Keratinocyte (primary cell): ENCODE data around the gene PRKN. TPM values are rescaled to one million over a fixed set of nuclear protein-coding genes. Genes with fewer than 3 reads are reported as not detected.

ENCODE experiments used
- DNase-seq: peaks from one replicate; pipeline ENCODE4 v3.0.0-alpha.2; 2011; ENCODE audit warnings: low read depth, missing footprints, low spot score
- FAIRE-seq: peaks from 2 replicates; lab custom pipeline; 2011; peaks lifted over from hg19 to GRCh38; lab: Jason Lieb, UNC
- H2AFZ ChIP-seq: 2 replicates; pipeline ENCODE4 v1.6.0; 2012; ENCODE audit warnings: low read length, control low read depth, inconsistent platforms; ENCODE audit not compliant: control insufficient read depth
- H3K27ac ChIP-seq: 2 replicates; pipeline ENCODE4 v1.5.1; 2011; ENCODE audit warnings: low read length; ENCODE audit not compliant: control insufficient read depth, insufficient read depth
- H3K27me3 ChIP-seq: 3 replicates; pipeline ENCODE4 v1.6.0; 2011; ENCODE audit warnings: low read length; ENCODE audit not compliant: control insufficient read depth, insufficient read depth; ENCODE audit errors: extremely low read depth
- H3K36me3 ChIP-seq, 2 experiments: 2 replicates in 1 of 2; 3 replicates in 1 of 2; pipeline ENCODE4 v1.5.1; 2011; ENCODE audit warnings: low read length in 2 of 2, mild to moderate bottlenecking in 1 of 2; ENCODE audit not compliant: control insufficient read depth in 2 of 2, insufficient read depth in 2 of 2; ENCODE audit errors: extremely low read depth in 1 of 2
- H3K4me1 ChIP-seq: 3 replicates; pipeline ENCODE4 v1.5.1; 2011; ENCODE audit warnings: low read length; ENCODE audit not compliant: control insufficient read depth, insufficient read depth; ENCODE audit errors: extremely low read depth
- H3K4me2 ChIP-seq: 3 replicates; pipeline ENCODE4 v1.6.0; 2011; ENCODE audit warnings: low read depth, low read length; ENCODE audit not compliant: control insufficient read depth, insufficient read depth; ENCODE audit errors: extremely low read depth
- H3K4me3 ChIP-seq, 3 experiments: fragments of 200-600 bp in 1 of 3; sonication (generic) in 1 of 3; 2 replicates in 2 of 3; 3 replicates in 1 of 3; pipeline ENCODE4 v1.5.1; 2011 to 2016; ENCODE audit warnings: low read length in 3 of 3, mild to moderate bottlenecking in 3 of 3, control low read depth in 2 of 3, inconsistent platforms in 1 of 3, low read depth in 1 of 3, mixed read lengths in 1 of 3, mixed run types in 1 of 3, moderate library complexity in 1 of 3; ENCODE audit not compliant: control insufficient read depth in 2 of 3, insufficient read depth in 2 of 3; ENCODE audit errors: extremely low read depth in 1 of 3
- H3K79me2 ChIP-seq: 2 replicates; pipeline ENCODE4 v1.6.0; 2012; ENCODE audit warnings: low read length; ENCODE audit not compliant: control insufficient read depth, insufficient read depth
- H3K9ac ChIP-seq: 3 replicates; pipeline ENCODE4 v1.6.0; 2011; ENCODE audit warnings: low read length; ENCODE audit not compliant: control insufficient read depth, insufficient read depth; ENCODE audit errors: extremely low read depth
- H3K9me1 ChIP-seq: 3 replicates; pipeline ENCODE4 v1.6.0; 2011; ENCODE audit warnings: low read length; ENCODE audit not compliant: control insufficient read depth, insufficient read depth; ENCODE audit errors: extremely low read depth
- H3K9me3 ChIP-seq: 2 replicates; pipeline ENCODE4 v1.5.1; 2012; ENCODE audit warnings: low read depth, low read length; ENCODE audit not compliant: control insufficient read depth
- H4K20me1 ChIP-seq: 3 replicates; pipeline ENCODE4 v1.6.0; 2011; ENCODE audit warnings: low read length; ENCODE audit not compliant: control insufficient read depth, insufficient read depth; ENCODE audit errors: extremely low read depth
- EZH2 ChIP-seq: IDR thresholded peaks from one replicate; pipeline ENCODE4 v1.6.1; 2012; ENCODE audit warnings: inconsistent platforms, mild to moderate bottlenecking, low read length, moderate library complexity
- dilution Hi-C: fragments of 300-500 bp; cut with MboI; formaldehyde crosslinking; loops from one replicate; pipeline ENCODE4 v1.7.0; 2020; ENCODE audit warnings: low sequenced_read_pairs; ENCODE audit not compliant: extremely low pct_ligation_motif_present
- polyA plus RNA-seq, 5 experiments: library from polyadenylated mRNA; depleted of rRNA in 3 of 5; stranded (reverse) in 3 of 5; stranded (forward) in 1 of 5; unstranded in 1 of 5; fragments of >200 nt; gene quantifications; 1 replicate in 1 of 5; 2 replicates in 3 of 5; 3 replicates in 1 of 5; pipeline versions ENCODE4 v1.2.1 to v1.2.3, GENCODE V29; 2011 to 2012; ENCODE audit warnings: missing spikeins in 2 of 5, low read depth in 1 of 5, low replicate concordance in 1 of 5
- TF ChIP-seq, protein P1 (sequence below), 3 experiments: IDR thresholded peaks in 1 of 3; conservative IDR thresholded peaks in 1 of 3; optimal IDR thresholded peaks in 1 of 3; 2 replicates in 2 of 3; 3 replicates in 1 of 3; pipeline versions ENCODE3 to v1.5.1; 2011; ENCODE audit warnings: low read length in 3 of 3, mild to moderate bottlenecking in 3 of 3, moderate library complexity in 2 of 3, control low read depth in 1 of 3, inconsistent platforms in 1 of 3; ENCODE audit not compliant: insufficient read depth in 2 of 3; ENCODE audit errors: extremely low read depth in 1 of 3

Gene PRKN
- polyA plus RNA-seq, 1 donor (not counting 4 experiments of a cell fraction or from before 2014, with no cell fraction given) = 0.67 TPM

DNA sequence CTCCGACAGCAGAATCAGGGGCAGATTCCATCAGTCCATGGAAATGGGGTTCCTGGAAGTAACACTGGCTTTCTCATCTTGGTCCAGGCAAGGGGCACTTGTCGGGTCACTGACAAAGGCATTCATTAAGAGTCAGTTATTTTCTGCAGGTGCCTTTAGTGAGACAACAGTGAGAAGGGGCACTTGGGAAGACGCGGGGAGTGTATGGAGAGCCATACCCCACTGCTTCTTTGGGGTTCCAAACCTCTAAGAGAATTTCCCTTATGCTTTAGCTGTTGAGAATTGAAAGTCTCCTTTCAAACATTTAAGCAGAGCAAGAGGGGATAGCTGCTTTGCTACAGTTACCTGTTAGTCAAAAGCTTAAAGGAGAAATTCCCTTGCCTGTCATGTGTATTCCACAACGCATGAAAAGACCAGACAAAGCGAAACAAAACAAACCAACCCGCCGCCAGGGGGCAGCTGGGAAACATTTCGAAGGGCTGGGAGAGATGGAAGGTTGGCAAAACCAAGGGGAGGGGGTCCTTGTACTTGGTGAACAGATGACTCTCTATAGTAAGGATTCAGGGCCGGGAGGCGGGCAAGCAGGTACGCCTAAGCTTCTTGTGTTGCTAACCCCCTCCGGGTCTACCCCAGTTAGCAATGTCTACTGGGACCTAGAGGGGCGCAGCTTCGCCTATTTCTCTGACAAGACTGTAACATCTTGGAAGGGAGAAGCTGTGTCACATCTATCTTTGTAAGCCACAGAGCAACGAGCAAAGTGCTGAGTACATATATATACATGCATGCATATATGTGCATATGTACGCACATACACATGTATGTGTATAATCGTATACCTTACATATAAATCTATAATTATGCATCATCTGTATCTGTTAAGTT is 978.8 kb downstream of the PRKN start:
- Histone ChIP-seq H3K4me3 (no peak overlapping the region), H2AFZ (no peak overlapping the region), H3K4me2 (no peak overlapping the region), H3K9ac (no peak overlapping the region), H3K9me3 (no peaks in the 10 kb centered on the region), H3K79me2 (no peaks in the 10 kb centered on the region), H3K27ac (no peak overlapping the region), H3K4me1 (no peaks in the 10 kb centered on the region), H4K20me1 (no peaks in the 10 kb centered on the region), H3K9me1 (no peaks in the 10 kb centered on the region), H3K27me3 (no peaks in the 10 kb centered on the region), H3K36me3 (no peaks in the 10 kb centered on the region)
- no peak for DNase-seq
- TF ChIP-seq, protein P1, sequence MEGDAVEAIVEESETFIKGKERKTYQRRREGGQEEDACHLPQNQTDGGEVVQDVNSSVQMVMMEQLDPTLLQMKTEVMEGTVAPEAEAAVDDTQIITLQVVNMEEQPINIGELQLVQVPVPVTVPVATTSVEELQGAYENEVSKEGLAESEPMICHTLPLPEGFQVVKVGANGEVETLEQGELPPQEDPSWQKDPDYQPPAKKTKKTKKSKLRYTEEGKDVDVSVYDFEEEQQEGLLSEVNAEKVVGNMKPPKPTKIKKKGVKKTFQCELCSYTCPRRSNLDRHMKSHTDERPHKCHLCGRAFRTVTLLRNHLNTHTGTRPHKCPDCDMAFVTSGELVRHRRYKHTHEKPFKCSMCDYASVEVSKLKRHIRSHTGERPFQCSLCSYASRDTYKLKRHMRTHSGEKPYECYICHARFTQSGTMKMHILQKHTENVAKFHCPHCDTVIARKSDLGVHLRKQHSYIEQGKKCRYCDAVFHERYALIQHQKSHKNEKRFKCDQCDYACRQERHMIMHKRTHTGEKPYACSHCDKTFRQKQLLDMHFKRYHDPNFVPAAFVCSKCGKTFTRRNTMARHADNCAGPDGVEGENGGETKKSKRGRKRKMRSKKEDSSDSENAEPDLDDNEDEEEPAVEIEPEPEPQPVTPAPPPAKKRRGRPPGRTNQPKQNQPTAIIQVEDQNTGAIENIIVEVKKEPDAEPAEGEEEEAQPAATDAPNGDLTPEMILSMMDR (optimal IDR thresholded peaks at IDR 0.05 in 1 of 3, IDR thresholded peaks at IDR 0.05 in 1 of 3, conservative IDR thresholded peaks at IDR 0.05 in 1 of 3; ENCODE audit: extremely low read depth in 1 of 3, insufficient read depth in 2 of 3, low read length in 3 of 3) = peak; percentile 37 to 53 (median 49)
- no peak for TF ChIP-seq EZH2
- FAIRE-seq = no peak
- dilution Hi-C loops = no loop called here

DNA sequence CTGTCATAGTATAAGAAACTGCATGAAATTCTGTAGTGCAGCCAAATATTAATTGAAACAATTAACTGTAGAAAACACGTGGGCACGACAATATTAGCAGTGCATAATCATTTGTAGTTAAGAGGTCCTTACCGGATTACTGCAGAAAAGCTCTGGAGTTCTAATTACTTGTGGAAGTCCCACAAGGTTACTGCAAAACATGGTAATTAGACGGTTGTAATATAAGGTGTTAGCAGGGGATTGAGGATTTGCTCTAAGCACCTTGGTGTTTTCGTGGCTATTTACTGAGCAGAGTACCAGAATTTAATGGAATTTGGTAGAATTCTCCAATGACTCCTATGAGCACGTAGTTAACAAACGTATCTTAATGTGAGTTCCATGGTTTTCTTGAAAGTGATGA is 980.1 kb downstream of the PRKN start:
- FAIRE-seq = no peak
- TF ChIP-seq EZH2 = no peak
- TF ChIP-seq, protein P1 (optimal IDR thresholded peaks at IDR 0.05 in 1 of 3, IDR thresholded peaks at IDR 0.05 in 1 of 3, conservative IDR thresholded peaks at IDR 0.05 in 1 of 3; ENCODE audit: extremely low read depth in 1 of 3, insufficient read depth in 2 of 3, low read length in 3 of 3) = no peak
- dilution Hi-C loops = no loop called here

More for the DNA sequence above, 980.1 kb downstream of the PRKN start:
- no peaks in the 10 kb centered on the region for H3K9me1 ChIP-seq
- H3K9ac ChIP-seq = no peak overlapping the region
- H3K9me3 ChIP-seq = no peaks in the 10 kb centered on the region
- no peak for DNase-seq
- H3K27me3 ChIP-seq = no peaks in the 10 kb centered on the region
- no peak overlapping the region for H3K4me3 ChIP-seq
- no peak overlapping the region for H3K27ac ChIP-seq
- no peak overlapping the region for H3K4me2 ChIP-seq
- no peaks in the 10 kb centered on the region for H3K4me1 ChIP-seq
- no peak overlapping the region for H2AFZ ChIP-seq
- H3K36me3 ChIP-seq = no peaks in the 10 kb centered on the region
- H3K79me2 ChIP-seq = no peaks in the 10 kb centered on the region
- H4K20me1 ChIP-seq = no peaks in the 10 kb centered on the region
